Measurements from ENCODE around the gene ASL.
"Not testable (repeated sequence)": the region's sequence is repeated elsewhere in the genome, so short reads cannot be mapped to it uniquely, and the experiment has no call there.

Gene ASL

GRCh38 chr7:66123175-66123528 is 47.5 kb downstream of the ASL start:
- peak; percentile 20 for DNase-seq

- not testable (repeated sequence) for DNase-seq
Measured at GRCh38 chr7:66124569-66124861, 48.9 kb downstream of the ASL start.

GRCh38 chr7:66125052-66125694 is 49.6 kb downstream of the ASL start:
- peak; percentile 17 for DNase-seq

GRCh38 chr7:66125781-66126352 is 50.2 kb downstream of the ASL start:
- DNase-seq: peak; percentile 66

GRCh38 chr7:66127172-66127571 is 51.6 kb downstream of the ASL start:
- not testable (repeated sequence) for DNase-seq

- no peak for DNase-seq
Measured at GRCh38 chr7:66138994-66139752, 63.6 kb downstream of the ASL start.

GRCh38 chr7:66140924-66141323 is 65.3 kb downstream of the ASL start:
- no peak for DNase-seq

- no peak for DNase-seq
Measured at GRCh38 chr7:66142334-66142733, 66.7 kb downstream of the ASL start.

GRCh38 chr7:66142996-66143395 is 67.4 kb downstream of the ASL start:
- no peak for DNase-seq
